GM19035 (cell line): Measurements from ENCODE around the gene SIAE.
A peak's percentile ranks its signal among the peaks of the same experiment; 100 is the strongest.
"Not testable (repeated sequence)": the region's sequence is repeated elsewhere in the genome, so short reads cannot be mapped to it uniquely, and the experiment has no call there.

Experiments used
- ATAC-seq: cut with Tn5 transposase; IDR thresholded peaks from one replicate; pipeline ENCODE4 v1.9.1; 2021; ENCODE audit not compliant: unreplicated experiment

The SIAE gene

DNA sequence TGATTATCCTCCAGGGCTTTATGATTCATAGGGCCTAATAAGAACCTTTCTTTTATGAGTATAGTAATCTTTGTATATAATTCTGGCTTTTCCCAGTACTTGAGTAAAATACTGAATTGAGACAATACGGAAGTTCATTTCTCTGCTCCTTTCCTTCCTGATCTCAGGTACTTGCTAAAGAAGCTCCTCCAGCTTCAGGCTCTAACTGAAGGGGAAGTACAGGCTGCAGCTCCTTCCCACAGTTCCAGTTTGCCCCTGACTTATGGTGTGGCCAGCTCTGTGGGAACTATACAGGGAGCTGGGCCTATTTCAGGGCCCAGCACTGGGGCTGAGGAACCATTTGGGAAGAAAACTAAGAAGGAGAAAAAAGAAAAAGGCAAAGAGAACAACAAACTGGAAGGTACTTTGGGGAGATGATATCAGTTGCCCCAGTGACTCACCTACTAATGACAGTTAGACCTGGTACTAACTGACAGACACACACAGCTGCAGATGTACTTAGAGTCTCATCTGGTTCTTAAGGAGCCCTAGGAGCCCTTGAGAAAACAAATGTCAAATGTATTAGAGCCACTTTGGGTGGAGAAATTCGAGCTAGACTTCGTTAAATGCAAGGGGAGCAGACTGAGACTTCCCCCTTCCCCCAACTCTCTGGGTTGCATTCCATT, 47.9 kb downstream of the SIAE start:
- no peak for ATAC-seq

- no peak for ATAC-seq
Observed at GRCh38 chr11:124623861-124624525, 49.5 kb downstream of the SIAE start.

DNA sequence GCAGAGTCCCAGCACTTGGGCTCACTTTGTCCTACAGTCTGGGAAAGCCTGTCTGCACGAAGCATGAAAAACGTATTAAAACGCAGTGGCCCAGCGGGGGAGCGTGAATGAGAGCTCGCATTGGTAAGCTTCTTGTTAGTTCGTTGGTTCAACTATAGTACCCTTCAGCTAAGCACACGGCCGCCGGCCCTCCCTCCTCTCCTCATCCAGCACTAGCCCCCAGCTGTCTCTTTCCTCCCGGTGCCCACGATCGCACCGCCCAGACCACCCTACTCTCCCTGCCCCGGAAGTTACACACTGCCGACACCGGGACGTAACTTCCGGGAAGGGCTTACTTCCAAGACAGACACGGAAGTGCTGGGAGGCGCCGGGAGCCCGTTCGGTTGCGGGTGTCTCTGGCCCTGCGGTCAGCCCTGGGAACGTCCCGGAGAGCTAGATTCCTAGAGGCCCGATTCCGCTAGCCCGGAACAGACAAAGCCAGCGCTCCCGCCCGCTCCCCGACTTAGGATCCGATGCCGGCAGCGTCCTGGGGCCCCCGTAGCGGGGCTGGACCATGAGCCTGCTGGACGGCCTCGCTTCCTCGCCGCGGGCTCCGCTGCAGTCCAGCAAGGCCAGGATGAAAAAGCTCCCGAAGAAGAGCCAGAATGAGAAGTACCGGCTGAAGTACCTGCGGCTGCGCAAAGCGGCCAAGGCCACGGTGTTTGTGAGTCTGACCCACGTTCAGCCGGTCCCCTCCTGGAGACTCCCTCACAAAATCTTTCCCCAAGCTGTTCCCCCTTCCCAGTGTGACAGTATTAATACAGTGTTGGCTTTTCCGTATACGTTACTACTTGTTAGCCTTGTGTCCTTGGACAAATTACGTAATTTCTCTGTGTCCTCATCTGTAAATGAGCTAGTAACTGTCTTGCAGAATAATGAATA, 50.7 kb downstream of the SIAE start, which contains the start of gene TBRG1:
TBRG1 (plus strand) TSS at position 334 of the 921 bp plus-strand sequence; CDS start at position 554, 220 bp downstream.
- ATAC-seq: peak; percentile 99

DNA sequence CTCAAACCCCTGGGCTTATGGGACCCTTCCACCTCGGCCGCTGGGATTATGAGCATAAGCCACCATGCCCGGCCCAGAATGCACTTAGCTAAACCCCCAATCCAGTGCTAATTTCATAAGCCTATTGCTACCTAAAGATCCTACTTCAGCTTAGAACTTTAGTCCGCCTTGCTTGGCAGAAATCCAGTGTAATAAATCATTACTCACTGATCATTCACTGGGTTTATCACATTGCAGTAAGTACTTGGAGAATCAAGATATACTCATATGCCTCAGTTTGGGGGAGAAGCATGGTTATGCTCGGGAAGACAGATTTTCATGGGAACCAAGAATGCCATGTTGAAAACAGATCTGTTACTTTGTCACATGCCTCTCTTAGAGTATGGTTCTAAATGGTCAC, 54.7 kb downstream of the SIAE start:
- ATAC-seq: no peak

- ATAC-seq: no peak
Observed at GRCh38 chr11:124612567-124613246, 60.8 kb downstream of the SIAE start.

GRCh38 chr11:124612045-124612444, 61.5 kb downstream of the SIAE start:
- ATAC-seq: no peak

- no peak for ATAC-seq
Observed at GRCh38 chr11:124611064-124611463, 62.5 kb downstream of the SIAE start, which contains the start of gene PANX3. TSS of gene PANX3 (plus strand) at chr11:124611428. CDS start at chr11:124611557, 129 bp downstream.

GRCh38 chr11:124610295-124610694, 63.2 kb downstream of the SIAE start:
- no peak for ATAC-seq

- ATAC-seq: no peak
Observed at GRCh38 chr11:124608147-124608546, 65.4 kb downstream of the SIAE start.

GRCh38 chr11:124605719-124606118, 67.8 kb downstream of the SIAE start:
- no peak for ATAC-seq

- not testable (repeated sequence) for ATAC-seq
Observed at GRCh38 chr11:124602723-124603122, 70.8 kb downstream of the SIAE start.

GRCh38 chr11:124602193-124602592, 71.3 kb downstream of the SIAE start:
- no peak for ATAC-seq

DNA sequence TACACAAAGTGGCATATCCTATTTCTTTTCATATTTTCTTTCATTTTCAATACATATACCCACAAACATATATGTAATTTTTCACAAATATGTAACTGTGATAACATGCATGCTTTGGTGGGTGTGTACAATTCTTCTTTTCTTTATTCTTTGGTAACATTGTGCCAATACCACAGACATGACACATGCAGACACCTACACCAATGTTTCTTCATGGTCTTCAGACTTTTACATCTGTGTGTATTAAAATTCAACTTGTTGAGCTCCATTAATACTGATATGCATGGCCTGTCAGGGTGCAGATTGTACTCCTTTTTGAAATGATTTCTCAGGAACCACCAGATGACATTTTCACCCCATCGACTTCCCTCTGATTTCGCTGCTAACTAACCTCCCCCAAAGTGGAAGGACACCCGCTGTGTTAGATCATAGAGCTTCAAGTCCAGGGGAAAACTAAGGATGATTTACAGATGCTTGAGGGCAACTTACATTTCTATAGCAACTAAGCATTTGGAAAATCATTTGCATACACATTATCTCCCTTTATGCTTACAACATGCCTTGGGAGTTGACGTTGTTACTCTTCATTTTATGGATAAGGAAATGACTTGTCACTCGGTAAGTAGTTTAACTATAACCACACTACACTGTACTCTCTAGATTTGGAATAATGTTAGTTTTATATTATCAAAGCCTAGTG, 72.8 kb downstream of the SIAE start:
- ATAC-seq: no peak

DNA sequence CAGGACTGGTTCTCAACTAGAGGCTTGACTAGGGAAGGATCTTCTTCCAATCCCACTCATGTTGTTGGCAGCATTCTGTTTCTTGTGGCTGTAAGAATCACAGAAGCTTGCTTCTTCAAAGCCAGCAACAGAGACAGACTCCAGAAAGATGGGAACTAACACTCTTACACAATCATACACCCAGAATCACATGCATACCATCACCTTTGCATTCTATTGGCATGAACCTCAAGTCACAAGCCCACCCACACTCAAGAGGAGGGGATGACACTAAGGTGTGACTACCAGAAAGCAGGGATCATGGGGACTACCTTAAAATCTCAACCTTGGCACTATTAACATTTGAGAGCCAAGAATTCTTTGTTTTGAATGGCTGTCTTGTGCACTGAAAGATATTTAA, 75.9 kb downstream of the SIAE start:
- ATAC-seq: no peak

- no peak for ATAC-seq
Observed at GRCh38 chr11:124595302-124595701, 78.2 kb downstream of the SIAE start.

DNA sequence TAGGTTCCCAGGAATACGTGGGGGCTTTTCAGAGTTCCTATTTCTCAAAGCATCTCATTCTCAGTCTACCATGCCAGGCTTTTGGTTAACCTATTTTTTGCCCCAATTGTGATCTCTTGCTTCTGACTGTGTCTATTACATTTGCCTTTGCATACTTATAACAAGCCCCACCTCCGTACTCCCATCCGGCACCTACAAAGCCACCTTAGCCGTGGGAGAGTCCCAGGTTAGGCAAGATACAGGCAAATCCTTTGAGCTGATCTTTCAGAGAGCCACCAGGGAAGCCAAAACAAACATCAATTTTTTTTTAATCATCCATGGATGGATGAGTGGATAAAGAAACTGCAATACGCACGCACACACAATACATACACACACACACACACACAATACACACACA, 80.9 kb downstream of the SIAE start:
- ATAC-seq: no peak

DNA sequence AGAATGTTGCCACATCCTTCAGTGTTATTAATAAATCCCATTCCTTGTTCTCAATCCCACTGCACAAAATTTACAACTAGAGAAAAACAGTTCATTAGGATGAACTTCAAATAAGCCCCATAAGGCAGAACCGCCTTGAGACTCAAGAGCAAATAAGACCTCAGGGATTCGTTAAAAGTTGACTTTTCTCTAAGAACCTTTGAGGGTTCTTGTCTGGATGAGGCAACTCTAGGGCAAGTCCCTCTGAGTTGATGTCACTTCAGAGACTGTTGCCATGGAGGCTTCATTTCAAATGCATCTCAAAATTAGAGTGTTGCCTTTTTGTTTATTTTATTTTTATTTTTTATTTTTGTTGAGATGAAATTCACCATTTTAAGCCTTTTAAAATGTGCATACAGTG, 82.1 kb downstream of the SIAE start:
- ATAC-seq: no peak

DNA sequence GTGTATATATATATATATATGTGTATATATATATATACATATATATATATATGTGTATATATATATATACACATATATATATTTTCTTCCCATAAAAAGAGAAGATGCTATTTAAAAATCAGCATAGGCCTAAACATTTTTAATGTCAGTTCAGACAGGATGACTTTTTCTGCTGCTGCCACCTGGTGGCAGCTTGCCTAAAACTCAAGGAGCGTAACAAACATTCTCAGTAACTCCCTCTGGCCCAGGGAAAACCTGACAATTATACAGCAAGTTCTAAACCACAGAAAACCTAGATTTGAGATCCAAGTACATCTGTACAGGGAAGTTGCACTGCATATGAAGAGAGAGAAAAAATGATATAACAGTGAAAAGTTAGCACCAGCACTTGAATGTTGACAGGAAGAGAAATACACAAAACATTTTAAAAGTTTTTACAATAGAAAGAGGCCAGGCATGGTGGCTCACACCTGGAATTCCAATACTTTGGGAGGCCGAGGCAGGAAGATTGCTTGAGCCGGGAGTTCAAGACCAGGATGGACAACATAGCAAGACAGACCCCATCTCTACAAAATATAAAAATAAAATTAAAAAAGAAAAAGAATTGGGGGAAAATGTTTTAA, 87.2 kb downstream of the SIAE start:
- ATAC-seq: no peak

- ATAC-seq: no peak
Observed at GRCh38 chr11:124584681-124585372, 88.7 kb downstream of the SIAE start.
